ENCODE results near the gene PSMA6.

Gene PSMA6

GRCh38 chr14:35366521-35366976 lies 74.4 kb downstream of the PSMA6 start:
- no peaks in the 10 kb centered on the region for H3F3A ChIP-seq (ENCODE audit: insufficient read depth, low read length)
- H3K9me2 ChIP-seq (replicated peaks; ENCODE audit: insufficient read depth, low read length): no peaks in the 10 kb centered on the region
- peaks cover 10% of the 10 kb centered on the region for H3K4me1 ChIP-seq (ENCODE audit: low read length)
- H3K79me2 ChIP-seq (ENCODE audit: low read length): no peaks in the 10 kb centered on the region
- H3K9ac ChIP-seq (ENCODE audit: low read length): no peak overlapping the region
- H2AFZ ChIP-seq (ENCODE audit: low read length): no peak overlapping the region
- no peak overlapping the region for H3K4me3 ChIP-seq (ENCODE audit: low read length)
- no peaks in the 10 kb centered on the region for H3K27me3 ChIP-seq (replicated peaks; ENCODE audit: insufficient read depth, low read length)
- no peaks in the 10 kb centered on the region for H4K20me1 ChIP-seq (ENCODE audit: insufficient read depth, low read length)
- no peaks in the 10 kb centered on the region for H3K9me3 ChIP-seq (replicated peaks; ENCODE audit: insufficient read depth, low read length)
- TF ChIP-seq, protein P1, sequence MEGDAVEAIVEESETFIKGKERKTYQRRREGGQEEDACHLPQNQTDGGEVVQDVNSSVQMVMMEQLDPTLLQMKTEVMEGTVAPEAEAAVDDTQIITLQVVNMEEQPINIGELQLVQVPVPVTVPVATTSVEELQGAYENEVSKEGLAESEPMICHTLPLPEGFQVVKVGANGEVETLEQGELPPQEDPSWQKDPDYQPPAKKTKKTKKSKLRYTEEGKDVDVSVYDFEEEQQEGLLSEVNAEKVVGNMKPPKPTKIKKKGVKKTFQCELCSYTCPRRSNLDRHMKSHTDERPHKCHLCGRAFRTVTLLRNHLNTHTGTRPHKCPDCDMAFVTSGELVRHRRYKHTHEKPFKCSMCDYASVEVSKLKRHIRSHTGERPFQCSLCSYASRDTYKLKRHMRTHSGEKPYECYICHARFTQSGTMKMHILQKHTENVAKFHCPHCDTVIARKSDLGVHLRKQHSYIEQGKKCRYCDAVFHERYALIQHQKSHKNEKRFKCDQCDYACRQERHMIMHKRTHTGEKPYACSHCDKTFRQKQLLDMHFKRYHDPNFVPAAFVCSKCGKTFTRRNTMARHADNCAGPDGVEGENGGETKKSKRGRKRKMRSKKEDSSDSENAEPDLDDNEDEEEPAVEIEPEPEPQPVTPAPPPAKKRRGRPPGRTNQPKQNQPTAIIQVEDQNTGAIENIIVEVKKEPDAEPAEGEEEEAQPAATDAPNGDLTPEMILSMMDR (IDR thresholded peaks at IDR 0.05; ENCODE audit: low read length): no peak
- TF ChIP-seq EZH2 (optimal IDR thresholded peaks at IDR 0.05; ENCODE audit: low read depth, low read length): no peak
- no peak for TF ChIP-seq EZH2phosphoT487 (IDR thresholded peaks at IDR 0.05; ENCODE audit: low read length)
- H3K4me2 ChIP-seq (ENCODE audit: low read depth, low read length): no peak overlapping the region
- DNase-seq: no peak
- no peak overlapping the region for H3K27ac ChIP-seq (ENCODE audit: low read length)
- H3K36me3 ChIP-seq (replicated peaks; ENCODE audit: insufficient read depth, low read length): no peaks in the 10 kb centered on the region

- Histone ChIP-seq H3K4me3 (ENCODE audit: low read length) (no peak overlapping the region), H3K27ac (ENCODE audit: low read length) (no peak overlapping the region), H3K9ac (ENCODE audit: low read length) (no peak overlapping the region), H3F3A (ENCODE audit: insufficient read depth, low read length) (no peaks in the 10 kb centered on the region), H3K4me1 (ENCODE audit: low read length) (peaks cover 10% of the 10 kb centered on the region), H3K79me2 (ENCODE audit: low read length) (no peaks in the 10 kb centered on the region), H3K27me3 (replicated peaks; ENCODE audit: insufficient read depth, low read length) (no peaks in the 10 kb centered on the region), H2AFZ (ENCODE audit: low read length) (no peak overlapping the region), H4K20me1 (ENCODE audit: insufficient read depth, low read length) (no peaks in the 10 kb centered on the region), H3K36me3 (replicated peaks; ENCODE audit: insufficient read depth, low read length) (no peaks in the 10 kb centered on the region), H3K9me2 (replicated peaks; ENCODE audit: insufficient read depth, low read length) (no peaks in the 10 kb centered on the region), H3K4me2 (ENCODE audit: low read depth, low read length) (no peak overlapping the region), H3K9me3 (replicated peaks; ENCODE audit: insufficient read depth, low read length) (no peaks in the 10 kb centered on the region)
- TF ChIP-seq, protein P1 (IDR thresholded peaks at IDR 0.05; ENCODE audit: low read length): no peak
- TF ChIP-seq EZH2 (optimal IDR thresholded peaks at IDR 0.05; ENCODE audit: low read depth, low read length): no peak
- no peak for TF ChIP-seq EZH2phosphoT487 (IDR thresholded peaks at IDR 0.05; ENCODE audit: low read length)
- no peak for DNase-seq
These were observed 74.8 kb downstream of the PSMA6 start for GRCh38 chr14:35367056-35367372.

Measured in MM.1S (cell line).